ENCODE data around the gene ARIH2. TPM values are rescaled to one million over a fixed set of nuclear protein-coding genes. Genes with fewer than 3 reads are reported as not detected.
A peak's percentile ranks its signal among the peaks of the same experiment; 100 is the strongest.

Gene ARIH2
- total RNA-seq, 2 donors from 2014 or later: 166 to 201 TPM

GRCh38 chr3:48938156-48938555 is 19.5 kb downstream of the ARIH2 start:
- ATAC-seq: no peak
- peak overlapping the region; percentile 91 for H3K27ac Mint-ChIP-seq
- no peak overlapping the region for H3K4me3 Mint-ChIP-seq

GRCh38 chr3:48938689-48939088 is 20.0 kb downstream of the ARIH2 start:
- ATAC-seq: no peak
- no peak for DNase-seq
- Mint-ChIP-seq H3K36me3 (ENCODE audit: low read depth) (peaks cover 2% of the 10 kb centered on the region), H3K4me1 (peaks cover 16% of the 10 kb centered on the region), H3K27ac (peak overlapping the region; percentile 91), H3K4me3 (no peak overlapping the region), H3K27me3 (no peaks in the 10 kb centered on the region)
- no peaks in the 10 kb centered on the region for H3K9me3 ChIP-seq (ENCODE audit: control insufficient read depth, low read length, poor library complexity, severe bottlenecking)

More at GRCh38 chr3:48938156-48938555, 19.5 kb downstream of the ARIH2 start:
- Mint-ChIP-seq H3K4me1 (peaks cover 14% of the 10 kb centered on the region), H3K27me3 (no peaks in the 10 kb centered on the region), H3K36me3 (ENCODE audit: low read depth) (peaks cover 2% of the 10 kb centered on the region)
- no peaks in the 10 kb centered on the region for H3K9me3 ChIP-seq (ENCODE audit: control insufficient read depth, low read length, poor library complexity, severe bottlenecking)
- DNase-seq: no peak

- Mint-ChIP-seq H3K4me3 (no peak overlapping the region), H3K36me3 (ENCODE audit: low read depth) (no peaks in the 10 kb centered on the region), H3K27me3 (no peaks in the 10 kb centered on the region), H3K27ac (peak overlapping the region; percentile 76), H3K4me1 (peaks cover 23% of the 10 kb centered on the region)
- DNase-seq (no peak), ATAC-seq (no peak)
- no peaks in the 10 kb centered on the region for H3K9me3 ChIP-seq (ENCODE audit: control insufficient read depth, low read length, poor library complexity, severe bottlenecking)
Observed at GRCh38 chr3:48945432-48945831, 26.8 kb downstream of the ARIH2 start.

GRCh38 chr3:48945891-48946549 is 27.4 kb downstream of the ARIH2 start:
- H3K36me3 Mint-ChIP-seq (ENCODE audit: low read depth): no peaks in the 10 kb centered on the region
- H3K27me3 Mint-ChIP-seq: no peaks in the 10 kb centered on the region
- no peaks in the 10 kb centered on the region for H3K9me3 ChIP-seq (ENCODE audit: control insufficient read depth, low read length, poor library complexity, severe bottlenecking)
- DNase-seq (no peak), ATAC-seq (peak; percentile 25)
- H3K27ac Mint-ChIP-seq: peak overlapping the region; percentile 76
- H3K4me1 Mint-ChIP-seq: peaks cover 23% of the 10 kb centered on the region
- H3K4me3 Mint-ChIP-seq: no peak overlapping the region

- Mint-ChIP-seq H3K27me3 (no peaks in the 10 kb centered on the region), H3K36me3 (ENCODE audit: low read depth) (peaks cover 6% of the 10 kb centered on the region), H3K4me1 (peaks cover 26% of the 10 kb centered on the region), H3K27ac (no peak overlapping the region), H3K4me3 (no peak overlapping the region)
- ATAC-seq (no peak), DNase-seq (no peak)
- H3K9me3 ChIP-seq (ENCODE audit: control insufficient read depth, low read length, poor library complexity, severe bottlenecking): no peaks in the 10 kb centered on the region
Observed at GRCh38 chr3:48949376-48949717, 30.7 kb downstream of the ARIH2 start.

- no peak overlapping the region for H3K4me3 Mint-ChIP-seq
- H3K9me3 ChIP-seq (ENCODE audit: control insufficient read depth, low read length, poor library complexity, severe bottlenecking): no peaks in the 10 kb centered on the region
- no peak for ATAC-seq
- H3K27me3 Mint-ChIP-seq: no peaks in the 10 kb centered on the region
- H3K4me1 Mint-ChIP-seq: peaks cover 20% of the 10 kb centered on the region
- no peak for DNase-seq
- H3K36me3 Mint-ChIP-seq (ENCODE audit: low read depth): peaks cover 6% of the 10 kb centered on the region
- no peak overlapping the region for H3K27ac Mint-ChIP-seq
Observed at GRCh38 chr3:48950051-48950450, 31.4 kb downstream of the ARIH2 start.

- Mint-ChIP-seq H3K27me3 (no peaks in the 10 kb centered on the region), H3K4me1 (peaks cover 15% of the 10 kb centered on the region), H3K36me3 (ENCODE audit: low read depth) (peaks cover 6% of the 10 kb centered on the region), H3K27ac (peak overlapping the region; percentile 61), H3K4me3 (no peak overlapping the region)
- no peaks in the 10 kb centered on the region for H3K9me3 ChIP-seq (ENCODE audit: control insufficient read depth, low read length, poor library complexity, severe bottlenecking)
- ATAC-seq (no peak), DNase-seq (no peak)
Observed at GRCh38 chr3:48951764-48952163, 33.1 kb downstream of the ARIH2 start.

GRCh38 chr3:48952510-48953118 is 34.0 kb downstream of the ARIH2 start:
- DNase-seq (peak; percentile 19 to 32 (median 20)), ATAC-seq (peak; percentile 74)
- Mint-ChIP-seq H3K4me1 (peaks cover 15% of the 10 kb centered on the region), H3K27ac (peak overlapping the region; percentile 61), H3K36me3 (ENCODE audit: low read depth) (peaks cover 6% of the 10 kb centered on the region), H3K27me3 (no peaks in the 10 kb centered on the region), H3K4me3 (peak overlapping the region; percentile 72)
- H3K9me3 ChIP-seq (ENCODE audit: control insufficient read depth, low read length, poor library complexity, severe bottlenecking): no peaks in the 10 kb centered on the region

GRCh38 chr3:48957006-48957705 is 38.5 kb downstream of the ARIH2 start:
- DNase-seq: no peak
- H3K4me1 Mint-ChIP-seq: peaks cover 9% of the 10 kb centered on the region
- H3K27ac Mint-ChIP-seq: no peak overlapping the region
- H3K4me3 Mint-ChIP-seq: no peak overlapping the region
- peaks cover 5% of the 10 kb centered on the region for H3K36me3 Mint-ChIP-seq (ENCODE audit: low read depth)
- no peaks in the 10 kb centered on the region for H3K27me3 Mint-ChIP-seq
- ATAC-seq: no peak
- no peaks in the 10 kb centered on the region for H3K9me3 ChIP-seq (ENCODE audit: control insufficient read depth, low read length, poor library complexity, severe bottlenecking)

GRCh38 chr3:48960841-48961413 is 42.3 kb downstream of the ARIH2 start:
- no peak overlapping the region for H3K27ac Mint-ChIP-seq
- no peak for DNase-seq
- no peaks in the 10 kb centered on the region for H3K36me3 Mint-ChIP-seq (ENCODE audit: low read depth)
- no peaks in the 10 kb centered on the region for H3K27me3 Mint-ChIP-seq
- H3K9me3 ChIP-seq (ENCODE audit: control insufficient read depth, low read length, poor library complexity, severe bottlenecking): no peaks in the 10 kb centered on the region
- ATAC-seq: no peak
- peaks cover 1% of the 10 kb centered on the region for H3K4me1 Mint-ChIP-seq
- H3K4me3 Mint-ChIP-seq: no peak overlapping the region

GRCh38 chr3:48962340-48962739 is 43.7 kb downstream of the ARIH2 start:
- Mint-ChIP-seq H3K27me3 (no peaks in the 10 kb centered on the region), H3K4me3 (no peak overlapping the region), H3K27ac (no peak overlapping the region), H3K4me1 (peaks cover 11% of the 10 kb centered on the region), H3K36me3 (ENCODE audit: low read depth) (no peaks in the 10 kb centered on the region)
- H3K9me3 ChIP-seq (ENCODE audit: control insufficient read depth, low read length, poor library complexity, severe bottlenecking): no peaks in the 10 kb centered on the region
- ATAC-seq: no peak
- no peak for DNase-seq

- Mint-ChIP-seq H3K4me3 (no peak overlapping the region), H3K36me3 (ENCODE audit: low read depth) (no peaks in the 10 kb centered on the region), H3K4me1 (peaks cover 11% of the 10 kb centered on the region), H3K27me3 (no peaks in the 10 kb centered on the region), H3K27ac (no peak overlapping the region)
- ATAC-seq (no peak), DNase-seq (no peak)
- H3K9me3 ChIP-seq (ENCODE audit: control insufficient read depth, low read length, poor library complexity, severe bottlenecking): no peaks in the 10 kb centered on the region
Observed at GRCh38 chr3:48962939-48963338, 44.3 kb downstream of the ARIH2 start.

- H3K4me3 Mint-ChIP-seq: no peak overlapping the region
- no peaks in the 10 kb centered on the region for H3K9me3 ChIP-seq (ENCODE audit: control insufficient read depth, low read length, poor library complexity, severe bottlenecking)
- no peak overlapping the region for H3K27ac Mint-ChIP-seq
- H3K36me3 Mint-ChIP-seq (ENCODE audit: low read depth): no peaks in the 10 kb centered on the region
- no peak for ATAC-seq
- DNase-seq: no peak
- H3K27me3 Mint-ChIP-seq: no peaks in the 10 kb centered on the region
- peaks cover 11% of the 10 kb centered on the region for H3K4me1 Mint-ChIP-seq
Observed at GRCh38 chr3:48963591-48963990, 44.9 kb downstream of the ARIH2 start.
